GM06990 (cell line): ENCODE results near the gene FOXD1.

Source experiments
- DNase-seq: peaks from one replicate; pipeline ENCODE4 v3.0.0-alpha.2; 2011; ENCODE audit not compliant: insufficient read length; ENCODE audit errors: extremely low read depth
- H3K27me3 ChIP-seq: replicated peaks from 2 replicates; pipeline ENCODE4 v1.6.0; 2011; ENCODE audit warnings: low read length; ENCODE audit not compliant: control insufficient read depth, insufficient read depth
- H3K36me3 ChIP-seq: 2 replicates; pipeline ENCODE4 v1.5.1; 2011; ENCODE audit warnings: low read length; ENCODE audit not compliant: control insufficient read depth, insufficient read depth
- H3K4me3 ChIP-seq: replicated peaks from 2 replicates; pipeline ENCODE4 v1.5.1; 2011; ENCODE audit warnings: low read depth, mild to moderate bottlenecking, control low read depth, low read length
- TF ChIP-seq, protein P1 (sequence below): IDR thresholded peaks from 2 replicates; pipeline ENCODE4 v1.5.1; 2011; ENCODE audit warnings: low read length, control low read depth, mild to moderate bottlenecking, inconsistent platforms; ENCODE audit not compliant: insufficient read depth, poor library complexity, severe bottlenecking

The FOXD1 gene

DNA sequence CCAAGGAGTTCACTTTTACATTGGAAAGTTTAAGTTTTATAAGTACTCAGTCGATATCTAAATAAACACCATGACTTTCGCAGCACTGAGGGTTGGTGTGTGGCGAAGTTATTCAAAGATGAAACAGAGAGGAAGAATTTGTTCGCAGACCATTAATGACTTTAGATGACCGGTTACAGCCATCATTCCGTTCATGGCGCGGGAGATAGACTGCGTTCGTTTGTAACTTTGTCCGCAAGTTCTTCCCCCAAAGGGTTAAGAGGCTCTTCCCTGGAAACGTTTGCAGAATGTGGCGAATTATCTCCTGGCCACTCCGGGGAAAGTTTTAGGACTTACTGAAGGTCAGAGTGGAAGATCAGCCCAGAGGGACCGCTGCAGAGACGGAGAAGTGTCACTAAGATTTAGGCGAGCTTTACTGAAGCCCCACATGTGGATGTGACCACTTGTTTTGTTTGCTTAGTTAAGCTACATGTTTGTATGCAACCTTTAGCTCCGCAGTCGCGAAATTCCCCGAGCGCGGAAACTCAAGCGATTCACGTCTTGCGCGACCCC, 2.2 kb upstream of the FOXD1 start:
- peaks cover 6% of the 10 kb centered on the region for H3K27me3 ChIP-seq
- DNase-seq, result no peak
- H3K36me3 ChIP-seq, result no peaks in the 10 kb centered on the region
- TF ChIP-seq, protein P1, sequence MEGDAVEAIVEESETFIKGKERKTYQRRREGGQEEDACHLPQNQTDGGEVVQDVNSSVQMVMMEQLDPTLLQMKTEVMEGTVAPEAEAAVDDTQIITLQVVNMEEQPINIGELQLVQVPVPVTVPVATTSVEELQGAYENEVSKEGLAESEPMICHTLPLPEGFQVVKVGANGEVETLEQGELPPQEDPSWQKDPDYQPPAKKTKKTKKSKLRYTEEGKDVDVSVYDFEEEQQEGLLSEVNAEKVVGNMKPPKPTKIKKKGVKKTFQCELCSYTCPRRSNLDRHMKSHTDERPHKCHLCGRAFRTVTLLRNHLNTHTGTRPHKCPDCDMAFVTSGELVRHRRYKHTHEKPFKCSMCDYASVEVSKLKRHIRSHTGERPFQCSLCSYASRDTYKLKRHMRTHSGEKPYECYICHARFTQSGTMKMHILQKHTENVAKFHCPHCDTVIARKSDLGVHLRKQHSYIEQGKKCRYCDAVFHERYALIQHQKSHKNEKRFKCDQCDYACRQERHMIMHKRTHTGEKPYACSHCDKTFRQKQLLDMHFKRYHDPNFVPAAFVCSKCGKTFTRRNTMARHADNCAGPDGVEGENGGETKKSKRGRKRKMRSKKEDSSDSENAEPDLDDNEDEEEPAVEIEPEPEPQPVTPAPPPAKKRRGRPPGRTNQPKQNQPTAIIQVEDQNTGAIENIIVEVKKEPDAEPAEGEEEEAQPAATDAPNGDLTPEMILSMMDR, result no peak
- H3K4me3 ChIP-seq, result no peak overlapping the region

GRCh38 chr5:73450137-73450536, 1.6 kb upstream of the FOXD1 start:
- Histone ChIP-seq H3K4me3 (no peak overlapping the region), H3K36me3 (no peaks in the 10 kb centered on the region), H3K27me3 (peaks cover 6% of the 10 kb centered on the region)
- DNase-seq, result no peak
- TF ChIP-seq, protein P1, result no peak

DNA sequence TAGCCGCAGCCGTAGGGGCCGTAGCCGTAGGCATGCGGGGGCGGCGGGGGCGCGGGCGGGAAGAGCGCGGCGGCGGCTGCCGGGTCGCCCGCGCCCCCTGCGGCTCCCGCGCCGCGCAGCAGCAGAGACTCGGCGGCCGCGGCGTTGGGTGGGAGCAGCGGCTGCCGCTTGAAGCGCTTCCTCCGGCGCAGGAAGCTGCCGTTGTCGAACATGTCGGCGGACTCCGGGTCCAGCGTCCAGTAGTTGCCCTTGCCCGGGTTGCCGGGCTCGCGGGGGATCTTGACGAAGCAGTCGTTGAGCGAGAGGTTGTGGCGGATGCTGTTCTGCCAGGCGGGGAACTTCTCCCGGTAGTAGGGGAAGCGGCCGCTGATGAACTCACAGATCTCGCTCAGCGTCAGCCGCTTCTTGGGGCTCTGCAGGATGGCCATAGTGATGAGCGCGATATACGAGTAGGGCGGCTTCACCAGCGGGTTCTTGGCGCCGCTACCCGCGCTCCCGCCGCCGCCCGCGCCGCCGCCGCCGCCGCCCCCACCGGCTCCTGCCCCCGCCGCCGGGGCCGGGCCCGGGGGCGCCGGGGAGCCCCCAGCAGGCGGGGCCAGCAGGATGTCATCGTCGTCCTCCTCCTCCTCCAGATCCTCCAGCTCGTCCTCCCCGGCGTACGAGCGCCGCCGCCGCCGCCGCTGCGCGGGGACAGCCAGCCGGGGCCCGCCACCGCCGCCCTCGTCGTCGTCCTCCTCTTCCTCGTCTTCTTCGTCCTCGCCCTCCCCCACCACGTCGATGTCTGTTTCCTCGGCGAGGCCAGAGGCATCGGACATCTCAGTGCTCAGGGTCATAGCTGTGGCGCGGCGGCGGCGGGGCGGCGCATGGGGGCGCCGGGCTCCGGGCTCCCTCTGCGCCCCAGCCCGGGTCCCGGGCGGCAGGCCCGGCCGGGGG, 781 bp downstream of the FOXD1 start:
- H3K27me3 ChIP-seq, result peaks cover 4% of the 10 kb centered on the region
- DNase-seq, result no peak
- TF ChIP-seq, protein P1, result no peak
- peak overlapping the region; percentile 57 for H3K4me3 ChIP-seq
- H3K36me3 ChIP-seq, result no peaks in the 10 kb centered on the region

DNA sequence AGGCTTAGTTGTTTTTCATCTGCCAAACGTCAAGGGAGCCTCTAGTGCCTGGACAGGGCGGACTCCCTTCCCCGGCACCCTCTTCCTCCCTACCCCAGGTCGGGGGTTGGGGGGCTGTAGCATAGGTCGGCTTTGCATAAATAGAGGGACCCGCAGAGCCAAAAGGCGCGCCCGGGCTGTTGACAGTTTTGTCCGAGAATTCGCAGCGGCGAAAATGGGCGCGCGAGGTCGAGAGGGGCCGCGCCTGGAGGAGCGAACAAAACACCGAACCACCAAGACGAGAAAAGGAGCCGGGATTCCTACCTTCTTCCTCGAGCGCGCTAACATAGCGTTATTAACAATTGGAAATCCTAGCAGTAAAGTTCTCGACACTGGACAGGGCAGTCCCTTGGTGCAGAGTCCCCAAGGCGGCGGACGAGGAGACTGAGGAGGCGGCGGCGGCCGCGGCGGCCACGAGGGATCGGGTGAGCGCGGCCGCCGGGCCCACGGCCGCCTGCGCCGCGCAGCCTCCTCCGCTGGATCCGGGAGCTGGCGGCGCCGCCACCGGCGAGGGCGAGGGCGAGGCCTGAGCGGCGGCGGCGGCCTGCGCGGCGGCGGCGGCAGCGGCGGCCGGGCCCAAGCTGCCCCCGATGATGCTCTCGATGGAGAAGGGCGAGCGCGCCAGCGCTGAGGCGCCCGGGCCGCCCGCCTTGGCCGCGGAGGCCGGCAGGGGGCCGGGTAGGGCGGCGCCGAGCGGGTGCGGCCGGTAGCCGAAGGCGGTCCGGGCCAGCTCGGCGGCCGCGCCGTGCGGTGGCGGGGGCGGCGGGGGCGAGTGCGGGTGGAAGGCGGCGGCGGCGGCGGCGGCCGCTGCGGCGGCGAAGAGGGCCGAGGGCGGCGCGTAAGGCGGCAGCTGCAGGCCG, 1.7 kb downstream of the FOXD1 start:
- DNase-seq, result no peak
- Histone ChIP-seq H3K36me3 (no peaks in the 10 kb centered on the region), H3K27me3 (peaks cover 4% of the 10 kb centered on the region), H3K4me3 (no peak overlapping the region)
- TF ChIP-seq, protein P1, result no peak

GRCh38 chr5:73445665-73446630, 2.6 kb downstream of the FOXD1 start:
- Histone ChIP-seq H3K27me3 (peaks cover 3% of the 10 kb centered on the region), H3K4me3 (no peak overlapping the region), H3K36me3 (no peaks in the 10 kb centered on the region)
- no peak for DNase-seq
- TF ChIP-seq, protein P1, result no peak
